Measurements from ENCODE around the gene CDH13. TPM values are rescaled to one million over a fixed set of nuclear protein-coding genes. Genes with fewer than 3 reads are reported as not detected.

CDH13 gene
- total and polyA plus RNA-seq, 2 experiments from 2014 or later = 1.2 to 1.5 TPM

DNA sequence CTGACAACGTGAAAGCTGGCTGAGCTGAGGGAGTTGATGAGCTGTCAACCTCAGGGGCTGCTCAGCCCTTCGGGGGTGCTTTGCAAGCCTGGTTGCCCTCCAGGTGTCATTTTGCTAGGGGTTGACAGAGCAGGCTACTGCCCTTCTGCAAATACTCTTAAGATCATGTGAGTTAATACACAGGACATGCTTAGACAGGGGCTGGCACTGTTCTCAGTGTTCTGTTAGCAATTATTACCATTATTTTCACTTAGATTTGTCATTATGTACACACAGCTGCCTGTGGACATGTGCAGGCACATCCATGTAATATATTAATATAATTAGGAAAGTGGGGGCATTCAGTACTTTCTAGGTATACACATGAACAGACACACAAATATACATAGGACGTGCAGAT, 626.8 kb downstream of the CDH13 start:
- no peaks in the 10 kb centered on the region for H3K4me1 ChIP-seq (ENCODE audit: insufficient read depth)
- no peaks in the 10 kb centered on the region for H4K20me1 ChIP-seq (ENCODE audit: insufficient read depth, poor library complexity, severe bottlenecking)
- no peak overlapping the region for H3K27ac ChIP-seq
- WGBS (ENCODE audit: low lambda C conversion rate, missing lambda C conversion rate) = 68% methylated on average over 3 of the region's 3 CpGs
- no peaks in the 10 kb centered on the region for H3K27me3 ChIP-seq
- TF ChIP-seq EZH2 (IDR thresholded peaks at IDR 0.05; ENCODE audit: borderline replicate concordance) (no peak), EZH2phosphoT487 (IDR thresholded peaks at IDR 0.05; ENCODE audit: low read depth, severe bottlenecking, unreplicated experiment) (no peak)
- TF ChIP-seq, protein P1, sequence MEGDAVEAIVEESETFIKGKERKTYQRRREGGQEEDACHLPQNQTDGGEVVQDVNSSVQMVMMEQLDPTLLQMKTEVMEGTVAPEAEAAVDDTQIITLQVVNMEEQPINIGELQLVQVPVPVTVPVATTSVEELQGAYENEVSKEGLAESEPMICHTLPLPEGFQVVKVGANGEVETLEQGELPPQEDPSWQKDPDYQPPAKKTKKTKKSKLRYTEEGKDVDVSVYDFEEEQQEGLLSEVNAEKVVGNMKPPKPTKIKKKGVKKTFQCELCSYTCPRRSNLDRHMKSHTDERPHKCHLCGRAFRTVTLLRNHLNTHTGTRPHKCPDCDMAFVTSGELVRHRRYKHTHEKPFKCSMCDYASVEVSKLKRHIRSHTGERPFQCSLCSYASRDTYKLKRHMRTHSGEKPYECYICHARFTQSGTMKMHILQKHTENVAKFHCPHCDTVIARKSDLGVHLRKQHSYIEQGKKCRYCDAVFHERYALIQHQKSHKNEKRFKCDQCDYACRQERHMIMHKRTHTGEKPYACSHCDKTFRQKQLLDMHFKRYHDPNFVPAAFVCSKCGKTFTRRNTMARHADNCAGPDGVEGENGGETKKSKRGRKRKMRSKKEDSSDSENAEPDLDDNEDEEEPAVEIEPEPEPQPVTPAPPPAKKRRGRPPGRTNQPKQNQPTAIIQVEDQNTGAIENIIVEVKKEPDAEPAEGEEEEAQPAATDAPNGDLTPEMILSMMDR (IDR thresholded peaks at IDR 0.05; ENCODE audit: poor library complexity) = no peak
- no peaks in the 10 kb centered on the region for H3K9me2 ChIP-seq (replicated peaks; ENCODE audit: insufficient read depth)
- H3K4me2 ChIP-seq = no peak overlapping the region
- no peak overlapping the region for H3K4me3 ChIP-seq
- no peaks in the 10 kb centered on the region for H3K36me3 ChIP-seq (replicated peaks; ENCODE audit: insufficient read depth, low read depth)
- no peak overlapping the region for H2AFZ ChIP-seq
- no peaks in the 10 kb centered on the region for H3K79me2 ChIP-seq
- no peak for DNase-seq (ENCODE audit: low spot score)
- no peaks in the 10 kb centered on the region for H3K9me3 ChIP-seq (ENCODE audit: low read depth)

DNA sequence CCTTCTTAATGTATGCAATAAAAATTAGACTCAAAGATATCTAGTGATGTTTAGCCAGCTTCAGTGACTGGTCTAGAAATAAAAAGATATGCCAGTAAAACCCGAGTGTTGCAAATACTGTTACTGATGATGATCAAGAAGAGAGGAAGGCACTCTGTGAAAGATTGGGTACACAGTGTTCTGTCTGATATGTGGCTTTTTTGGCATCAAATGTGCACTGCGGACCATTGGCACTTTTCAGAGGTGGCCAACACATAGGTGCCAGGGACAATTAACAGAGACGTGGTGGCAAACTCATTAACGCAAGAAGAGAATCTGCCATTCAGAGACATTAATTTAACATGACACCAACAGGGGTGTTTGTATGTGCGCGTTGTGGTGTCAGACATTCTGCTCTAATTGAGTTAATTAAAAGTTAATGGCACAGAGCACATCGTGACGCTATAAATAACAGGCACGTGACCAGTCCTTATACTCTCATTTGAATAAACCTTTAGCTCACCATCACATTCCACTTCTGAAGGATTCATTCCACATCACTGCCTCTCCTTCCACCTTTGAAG, 631.7 kb downstream of the CDH13 start:
- H3K4me2 ChIP-seq = no peak overlapping the region
- H3K4me3 ChIP-seq = no peak overlapping the region
- H3K9me3 ChIP-seq (ENCODE audit: low read depth) = no peaks in the 10 kb centered on the region
- WGBS (ENCODE audit: low lambda C conversion rate, missing lambda C conversion rate) = 90% methylated on average over 9 of the region's 9 CpGs
- H2AFZ ChIP-seq = no peak overlapping the region
- H3K36me3 ChIP-seq (replicated peaks; ENCODE audit: insufficient read depth, low read depth) = no peaks in the 10 kb centered on the region
- no peak for DNase-seq (ENCODE audit: low spot score)
- H3K9me2 ChIP-seq (replicated peaks; ENCODE audit: insufficient read depth) = no peaks in the 10 kb centered on the region
- peaks cover 5% of the 10 kb centered on the region for H3K27me3 ChIP-seq
- H3K4me1 ChIP-seq (ENCODE audit: insufficient read depth) = no peaks in the 10 kb centered on the region
- H4K20me1 ChIP-seq (ENCODE audit: insufficient read depth, poor library complexity, severe bottlenecking) = no peaks in the 10 kb centered on the region
- no peak overlapping the region for H3K27ac ChIP-seq
- TF ChIP-seq EZH2phosphoT487 (IDR thresholded peaks at IDR 0.05; ENCODE audit: low read depth, severe bottlenecking, unreplicated experiment) = no peak
- TF ChIP-seq, protein P1 (IDR thresholded peaks at IDR 0.05; ENCODE audit: poor library complexity) = no peak
- no peaks in the 10 kb centered on the region for H3K79me2 ChIP-seq

DNA sequence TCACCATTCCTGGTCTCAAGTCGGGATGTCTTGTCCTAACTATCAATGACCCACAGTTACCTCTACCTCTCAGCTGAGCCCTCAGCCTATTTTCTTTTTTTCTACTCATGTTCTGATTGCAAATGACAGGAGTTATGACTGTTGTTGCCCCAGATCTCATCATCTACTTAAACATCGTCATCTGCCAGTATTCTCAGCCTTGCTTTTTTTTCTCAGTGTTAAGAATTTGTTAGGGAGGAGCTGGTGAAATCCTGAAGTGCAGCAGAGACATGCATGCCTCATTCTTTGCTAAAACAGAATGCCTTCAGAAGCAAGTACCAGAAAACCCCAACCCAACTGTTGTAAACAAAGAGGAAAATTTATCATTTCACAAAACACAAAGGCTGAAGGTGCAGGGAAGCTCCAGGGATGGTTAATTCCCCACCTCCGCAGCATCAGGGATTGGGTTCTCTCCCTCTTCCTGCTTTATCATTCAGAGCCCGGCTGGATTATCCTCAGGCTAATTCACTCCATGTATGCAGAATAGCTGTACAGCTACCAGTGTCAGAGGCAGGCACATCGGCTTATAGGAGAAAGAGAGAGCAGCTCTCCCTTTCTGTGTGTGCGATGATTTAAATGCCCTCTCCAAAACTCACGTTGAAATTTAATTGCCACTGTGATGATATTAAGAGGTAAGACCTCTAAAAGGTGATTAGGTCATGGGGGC, 640.2 kb downstream of the CDH13 start:
- peaks cover 5% of the 10 kb centered on the region for H3K27me3 ChIP-seq
- no peak overlapping the region for H3K27ac ChIP-seq
- H3K4me3 ChIP-seq = no peak overlapping the region
- no peaks in the 10 kb centered on the region for H3K9me3 ChIP-seq (ENCODE audit: low read depth)
- H4K20me1 ChIP-seq (ENCODE audit: insufficient read depth, poor library complexity, severe bottlenecking) = no peaks in the 10 kb centered on the region
- no peak for TF ChIP-seq EZH2phosphoT487 (IDR thresholded peaks at IDR 0.05; ENCODE audit: low read depth, severe bottlenecking, unreplicated experiment)
- TF ChIP-seq, protein P1 (IDR thresholded peaks at IDR 0.05; ENCODE audit: poor library complexity) = no peak
- no peak for TF ChIP-seq EZH2 (IDR thresholded peaks at IDR 0.05; ENCODE audit: borderline replicate concordance)
- no peak overlapping the region for H3K4me2 ChIP-seq
- H3K9me2 ChIP-seq (replicated peaks; ENCODE audit: insufficient read depth) = no peaks in the 10 kb centered on the region
- H3K4me1 ChIP-seq (ENCODE audit: insufficient read depth) = no peaks in the 10 kb centered on the region
- no peaks in the 10 kb centered on the region for H3K79me2 ChIP-seq
- no peaks in the 10 kb centered on the region for H3K36me3 ChIP-seq (replicated peaks; ENCODE audit: insufficient read depth, low read depth)
- WGBS (ENCODE audit: low lambda C conversion rate, missing lambda C conversion rate) = 78% methylated on average over 7 of the region's 7 CpGs
- no peak overlapping the region for H2AFZ ChIP-seq
- no peak for DNase-seq (ENCODE audit: low spot score)

Measured in hepatocyte (in vitro differentiated cells).